IMR-90 (cell line): ENCODE measurements around the gene MRPL21.

Source experiments
- BHLHE40 ChIP-seq: fragments of 150-350 bp; IDR thresholded peaks from 2 replicates; pipeline ENCODE4 v1.6.1; 2016; ENCODE audit warnings: mild to moderate bottlenecking, low read depth, low read length
- CEBPB ChIP-seq: IDR thresholded peaks from 2 replicates; pipeline ENCODE4 v1.6.1; 2012; ENCODE audit warnings: low read depth, low read length, improper control_type of control experiment
- CHD1 ChIP-seq: IDR thresholded peaks from 2 replicates; pipeline ENCODE4 v1.6.1; 2012; ENCODE audit warnings: low read depth, low read length, improper control_type of control experiment
- FOS ChIP-seq: fragments of 150-350 bp; IDR thresholded peaks from 2 replicates; pipeline ENCODE4 v1.6.1; 2016; ENCODE audit warnings: low read depth, low read length
- MAZ ChIP-seq: IDR thresholded peaks from 2 replicates; pipeline ENCODE4 v1.6.1; 2012; ENCODE audit warnings: low read depth, mild to moderate bottlenecking, low read length, improper control_type of control experiment, moderate library complexity, borderline replicate concordance
- MXI1 ChIP-seq: IDR thresholded peaks from 2 replicates; pipeline ENCODE4 v1.6.1; 2012; ENCODE audit warnings: low read depth, mild to moderate bottlenecking, low read length, moderate library complexity, borderline replicate concordance
- POLR2A ChIP-seq: IDR thresholded peaks from 2 replicates; pipeline ENCODE4 v1.6.1; 2012; ENCODE audit warnings: mild to moderate bottlenecking, low read depth, low read length
- RAD21 ChIP-seq: IDR thresholded peaks from 2 replicates; pipeline ENCODE4 v1.6.1; 2012; ENCODE audit warnings: low read length, improper control_type of control experiment
- RFX5 ChIP-seq: IDR thresholded peaks from 2 replicates; pipeline ENCODE4 v1.8.0; 2012; ENCODE audit warnings: low read depth, mild to moderate bottlenecking, low read length, moderate library complexity
- TF ChIP-seq, protein P1 (sequence below): conservative IDR thresholded peaks from 2 replicates; pipeline ENCODE4 v1.5.1; 2012; ENCODE audit warnings: mild to moderate bottlenecking, low read depth, low read length, improper control_type of control experiment

DNA sequence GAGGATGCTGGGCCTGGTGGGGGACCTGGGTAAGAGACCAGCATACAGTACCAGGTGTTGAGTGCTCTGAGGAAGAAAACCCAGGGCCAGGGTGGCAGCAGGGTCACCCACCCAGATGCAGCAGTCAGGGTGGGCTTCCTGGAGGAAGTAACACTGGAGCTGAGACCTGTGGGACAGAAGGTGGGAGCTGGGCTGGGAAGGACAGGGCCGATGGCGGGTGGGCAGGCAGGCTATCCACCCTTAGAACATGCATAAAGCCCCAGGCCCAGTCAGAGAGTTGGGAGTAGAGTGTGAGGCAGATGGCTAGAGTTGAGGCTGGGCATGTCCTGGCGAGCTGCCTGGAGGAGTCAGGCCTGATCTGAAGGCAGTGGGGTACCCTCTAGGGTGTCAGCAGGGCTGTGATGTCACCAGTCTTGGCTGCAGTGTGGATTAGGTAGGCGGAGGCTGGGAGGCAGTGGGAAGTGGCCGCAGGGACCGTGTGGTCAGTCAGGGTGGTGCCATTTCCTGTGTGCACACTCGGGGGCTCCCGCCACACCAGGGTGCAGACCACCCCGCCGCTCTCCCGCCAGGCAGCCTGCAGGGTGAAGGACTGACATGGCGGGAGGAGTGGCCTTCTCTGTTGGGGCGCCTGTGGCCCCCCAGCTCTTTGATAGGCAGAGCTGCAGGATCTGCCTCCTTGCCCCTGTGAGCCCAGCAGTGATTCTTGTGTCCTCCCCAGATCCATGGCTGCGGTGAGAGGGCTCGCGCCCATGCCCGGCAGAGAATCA is 35.4 kb upstream of the MRPL21 start:
- TF ChIP-seq MAZ (no peak), RFX5 (no peak), BHLHE40 (no peak), CEBPB (no peak), POLR2A (no peak), RAD21 (no peak), MXI1 (no peak), CHD1 (no peak), FOS (no peak)
- TF ChIP-seq, protein P1, sequence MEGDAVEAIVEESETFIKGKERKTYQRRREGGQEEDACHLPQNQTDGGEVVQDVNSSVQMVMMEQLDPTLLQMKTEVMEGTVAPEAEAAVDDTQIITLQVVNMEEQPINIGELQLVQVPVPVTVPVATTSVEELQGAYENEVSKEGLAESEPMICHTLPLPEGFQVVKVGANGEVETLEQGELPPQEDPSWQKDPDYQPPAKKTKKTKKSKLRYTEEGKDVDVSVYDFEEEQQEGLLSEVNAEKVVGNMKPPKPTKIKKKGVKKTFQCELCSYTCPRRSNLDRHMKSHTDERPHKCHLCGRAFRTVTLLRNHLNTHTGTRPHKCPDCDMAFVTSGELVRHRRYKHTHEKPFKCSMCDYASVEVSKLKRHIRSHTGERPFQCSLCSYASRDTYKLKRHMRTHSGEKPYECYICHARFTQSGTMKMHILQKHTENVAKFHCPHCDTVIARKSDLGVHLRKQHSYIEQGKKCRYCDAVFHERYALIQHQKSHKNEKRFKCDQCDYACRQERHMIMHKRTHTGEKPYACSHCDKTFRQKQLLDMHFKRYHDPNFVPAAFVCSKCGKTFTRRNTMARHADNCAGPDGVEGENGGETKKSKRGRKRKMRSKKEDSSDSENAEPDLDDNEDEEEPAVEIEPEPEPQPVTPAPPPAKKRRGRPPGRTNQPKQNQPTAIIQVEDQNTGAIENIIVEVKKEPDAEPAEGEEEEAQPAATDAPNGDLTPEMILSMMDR = no peak
